Urinary bladder (tissue), 4 donors: ENCODE data around the gene AKIRIN1. TPM values are rescaled to one million over a fixed set of nuclear protein-coding genes. Genes with fewer than 3 reads are reported as not detected.
"Not testable (repeated sequence)": the region's sequence is repeated elsewhere in the genome, so short reads cannot be mapped to it uniquely, and the experiment has no call there.

Experiments
- DNase-seq: peaks from one replicate; pipeline ENCODE4 v3.0.0-alpha.2; 2015; ENCODE audit errors: extremely low spot score
- H3K27ac ChIP-seq: one replicate; pipeline ENCODE4 v1.5.1; 2013; ENCODE audit warnings: low read depth, mild to moderate bottlenecking, moderate library complexity
- H3K36me3 ChIP-seq: one replicate; pipeline ENCODE4 v1.6.1; 2013; ENCODE audit warnings: mild to moderate bottlenecking, moderate library complexity; ENCODE audit not compliant: insufficient read depth
- H3K4me1 ChIP-seq: one replicate; pipeline ENCODE4 v1.6.1; 2013; ENCODE audit warnings: mild to moderate bottlenecking, moderate library complexity; ENCODE audit not compliant: insufficient read depth
- H3K4me3 ChIP-seq: one replicate; pipeline ENCODE4 v1.5.1; 2013; ENCODE audit warnings: low read depth, low read length
- WGBS: extraction: QIAGEN DNeasy Blood & Tissue Kit; methylation state at CpG from one replicate; pipeline ENCODE4 v1.1.7; 2013; 5-methylcytosine and 5-hydroxymethylcytosine counted together
- polyA plus RNA-seq: library from polyadenylated mRNA; stranded (reverse); fragments of 200-250 nt; gene quantifications from one replicate; pipeline ENCODE4 v1.2.3, GENCODE V29; 2013
- small RNA-seq: library from RNA; depleted of rRNA; stranded (forward); fragments of <200 nt; gene quantifications from one replicate; pipeline ENCODE3, GENCODE V24; 2014
- total RNA-seq: library from RNA; depleted of rRNA; stranded (reverse); fragments of >200 nt; gene quantifications from one replicate; pipeline ENCODE4 v1.2.3, GENCODE V29; 2014
- donor health status: healthy with polysubstance abuse.
- donor health status: healthy.

The AKIRIN1 gene
- total and polyA plus RNA-seq, 2 donors = 35.2 to 39.1 TPM

DNA sequence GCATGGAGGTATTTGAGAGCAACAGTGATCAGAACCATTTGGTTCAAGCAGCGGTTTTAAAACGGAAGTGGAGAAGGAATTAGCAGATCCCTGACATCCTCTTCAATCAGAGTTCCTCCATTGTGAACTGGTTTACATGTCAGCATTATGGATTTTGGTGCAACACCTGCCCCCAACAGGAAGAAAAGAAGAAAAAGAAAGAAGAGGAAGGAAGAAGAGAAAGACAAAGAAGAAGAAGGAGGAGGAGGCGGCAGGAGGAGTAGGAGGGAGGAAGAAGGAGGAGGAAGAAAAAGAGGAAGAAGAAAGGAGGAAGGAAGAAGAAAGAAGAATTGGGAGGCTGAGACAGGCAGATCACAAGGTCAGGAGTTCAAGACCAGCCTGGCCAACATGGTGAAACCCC is 52.4 kb downstream of the AKIRIN1 start:
- no peak overlapping the region for H3K27ac ChIP-seq
- 91% methylated on average over 3 of the region's 3 CpGs for WGBS
- no peaks in the 10 kb centered on the region for H3K36me3 ChIP-seq
- DNase-seq = no peak
- no peaks in the 10 kb centered on the region for H3K4me1 ChIP-seq
- H3K4me3 ChIP-seq = no peak overlapping the region

DNA sequence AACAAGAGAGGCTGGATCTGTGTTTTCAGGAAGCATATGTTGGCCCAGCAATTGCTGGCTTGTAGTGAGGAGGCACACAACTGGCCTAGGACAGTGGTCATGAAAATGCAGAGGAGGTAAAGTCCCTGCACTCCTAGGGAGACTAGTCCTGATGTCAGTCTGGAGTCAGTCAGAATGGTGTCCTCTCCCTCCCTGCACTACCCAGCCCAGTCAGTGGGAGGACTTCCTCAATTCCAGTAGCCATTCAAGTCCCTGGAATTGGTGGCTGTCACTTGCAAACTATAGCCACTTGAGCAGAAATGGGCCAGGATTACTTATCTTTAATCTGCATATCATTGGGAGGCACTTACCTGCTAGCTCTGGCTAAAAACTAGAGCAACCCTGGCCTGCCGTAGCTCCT is 53.7 kb downstream of the AKIRIN1 start:
- 87% methylated on average over 1 of the region's 1 CpG for WGBS
- Histone ChIP-seq H3K36me3 (no peaks in the 10 kb centered on the region), H3K4me1 (no peaks in the 10 kb centered on the region), H3K27ac (no peak overlapping the region), H3K4me3 (no peak overlapping the region)
- DNase-seq = no peak

DNA sequence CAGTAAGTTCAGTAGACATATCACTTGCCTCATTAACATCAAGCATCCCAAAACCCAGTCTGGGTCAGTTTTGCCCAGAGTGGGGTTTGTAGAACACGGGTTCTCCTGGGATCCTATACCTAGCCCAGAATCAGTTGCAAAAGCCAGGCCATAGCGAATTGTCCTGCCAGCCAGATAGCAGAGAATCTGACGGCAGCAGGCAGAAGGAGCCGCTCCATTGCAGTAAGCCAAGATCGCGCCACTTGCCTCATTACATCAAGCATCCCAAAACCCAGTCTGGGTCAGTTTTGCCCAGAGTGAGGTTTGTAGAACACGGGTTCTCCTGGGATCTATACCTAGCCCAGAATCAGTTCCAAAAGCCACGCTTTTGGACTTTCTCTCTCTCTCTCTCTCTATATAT is 54.2 kb downstream of the AKIRIN1 start:
- no peak for DNase-seq
- H3K4me3 ChIP-seq = no peak overlapping the region
- WGBS = 80% methylated on average over 8 of the region's 8 CpGs
- no peaks in the 10 kb centered on the region for H3K36me3 ChIP-seq
- H3K4me1 ChIP-seq = no peaks in the 10 kb centered on the region
- no peak overlapping the region for H3K27ac ChIP-seq

DNA sequence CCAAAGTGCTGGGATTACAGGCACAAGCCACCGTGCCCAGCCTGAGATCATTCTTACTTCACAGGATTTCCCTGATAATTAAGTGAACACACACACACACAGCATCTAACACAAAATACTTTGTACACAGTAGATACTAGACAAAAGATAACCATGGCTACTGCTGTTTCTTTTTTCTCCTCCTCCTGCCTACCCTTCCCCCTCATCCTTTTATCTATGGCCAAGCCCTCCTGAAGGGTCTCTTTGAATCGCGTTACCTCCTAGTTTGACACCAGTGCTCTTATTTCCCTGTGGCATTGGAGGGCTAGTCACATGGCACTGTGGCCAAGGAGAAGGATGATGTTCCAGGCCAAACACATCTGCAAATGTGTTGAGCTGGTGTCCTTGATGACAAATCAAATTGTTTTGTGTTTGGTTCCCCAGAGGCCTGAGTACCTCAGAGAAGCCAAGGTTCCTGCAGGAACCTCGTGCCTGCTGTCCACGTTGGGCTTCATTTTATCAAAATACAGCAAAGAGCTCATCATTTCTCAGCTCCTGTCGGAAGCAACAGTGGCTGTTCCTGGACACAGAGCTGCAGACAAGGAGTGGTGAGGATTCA is 55.6 kb downstream of the AKIRIN1 start:
- DNase-seq = no peak
- Histone ChIP-seq H3K4me1 (no peaks in the 10 kb centered on the region), H3K27ac (no peak overlapping the region), H3K36me3 (no peaks in the 10 kb centered on the region), H3K4me3 (no peak overlapping the region)
- WGBS = 78% methylated on average over 6 of the region's 6 CpGs

DNA sequence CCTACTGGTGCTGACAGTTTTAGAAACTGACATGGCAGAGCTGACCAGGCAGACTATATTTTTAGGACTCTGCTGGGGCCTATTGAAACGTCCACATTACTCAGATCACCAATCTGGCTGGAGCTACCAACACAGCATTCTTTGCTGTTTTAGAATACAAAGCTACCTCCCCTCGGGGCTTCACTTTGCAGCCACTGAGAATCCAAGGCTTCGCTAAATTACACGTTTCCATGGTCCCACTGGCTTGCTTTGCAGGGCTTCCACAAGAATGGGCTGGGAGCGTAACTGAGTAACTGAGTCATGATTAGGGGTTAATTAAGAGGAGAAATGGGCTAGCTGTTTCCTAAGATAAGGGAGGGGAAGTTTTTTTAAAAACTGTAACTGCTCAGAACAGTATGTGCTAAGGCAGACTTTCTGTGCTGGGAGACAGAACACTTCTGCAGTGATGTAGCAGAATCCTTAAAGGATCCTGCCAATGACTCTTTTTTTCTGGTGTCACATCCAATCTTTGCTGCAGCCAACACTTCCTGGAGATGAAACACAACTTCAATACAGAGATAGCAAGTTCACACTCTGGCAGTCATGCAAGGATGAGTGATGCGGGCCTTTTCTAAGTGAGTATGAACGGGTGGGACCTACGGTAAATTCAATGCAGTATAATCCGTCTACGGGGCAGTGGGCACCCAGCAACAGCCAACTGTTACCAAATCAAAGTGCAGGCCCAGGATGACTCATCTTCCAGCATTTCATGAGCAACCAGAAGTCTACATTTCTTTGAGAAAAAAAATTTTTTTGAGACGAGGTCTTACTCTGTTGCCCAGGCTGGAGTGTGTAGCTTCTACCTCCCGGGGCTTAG is 56.5 kb downstream of the AKIRIN1 start:
- Histone ChIP-seq H3K4me3 (no peak overlapping the region), H3K4me1 (no peaks in the 10 kb centered on the region), H3K36me3 (no peaks in the 10 kb centered on the region), H3K27ac (no peak overlapping the region)
- no peak for DNase-seq
- 60% methylated on average over 12 of the region's 12 CpGs for WGBS

DNA sequence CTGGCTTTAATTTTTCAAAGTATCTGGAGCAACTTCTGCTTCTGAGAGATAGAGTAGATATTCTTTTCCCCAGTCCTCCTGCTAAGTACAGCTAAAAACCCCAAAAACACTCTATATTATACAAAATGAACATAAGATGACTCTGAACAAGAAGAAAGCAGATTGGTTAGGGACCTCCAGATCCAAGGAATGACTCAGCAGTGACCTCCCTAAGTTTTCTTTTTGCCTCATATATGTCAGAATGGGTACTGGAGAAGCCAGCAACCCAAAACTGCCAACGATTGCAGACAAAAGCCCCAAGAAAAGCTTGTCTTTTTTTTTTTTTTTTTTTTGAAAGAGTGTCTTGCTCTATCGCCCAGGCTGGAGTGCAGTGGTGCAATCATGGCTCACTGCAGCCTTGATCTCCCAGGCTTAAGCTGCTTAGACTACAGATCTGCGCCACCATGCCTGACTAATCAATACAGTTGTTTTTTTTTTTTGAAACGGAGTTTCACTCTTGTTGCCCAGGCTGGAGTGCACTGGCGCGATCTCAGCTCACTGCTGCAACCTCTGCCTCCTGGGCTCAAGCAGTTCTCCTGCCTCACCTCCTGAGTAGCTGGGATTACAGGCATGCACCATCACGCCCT is 57.8 kb downstream of the AKIRIN1 start:
- Histone ChIP-seq H3K27ac (no peak overlapping the region), H3K36me3 (no peaks in the 10 kb centered on the region), H3K4me3 (no peak overlapping the region), H3K4me1 (no peaks in the 10 kb centered on the region)
- WGBS = 82% methylated on average over 7 of the region's 7 CpGs
- no peak for DNase-seq

DNA sequence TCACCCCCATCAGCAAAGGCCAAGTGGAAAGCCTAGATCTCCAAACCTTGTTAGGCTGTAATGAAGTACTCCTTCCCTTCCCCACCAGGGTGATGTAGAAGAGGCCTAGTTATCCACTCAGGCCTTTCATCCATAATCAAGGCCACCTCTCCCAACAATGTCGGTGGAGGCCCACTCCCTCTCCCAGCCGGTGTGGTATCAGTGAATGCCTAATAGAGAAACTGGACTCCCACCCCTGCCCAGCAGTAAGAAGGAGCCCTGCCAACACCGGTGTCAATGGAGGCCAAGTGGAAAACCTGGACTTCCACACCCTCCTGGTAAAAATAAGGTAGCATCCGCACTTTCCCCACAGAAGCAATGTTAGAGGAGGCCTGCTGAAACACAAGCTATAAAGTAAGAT is 58.9 kb downstream of the AKIRIN1 start:
- 93% methylated on average over 4 of the region's 4 CpGs for WGBS
- H3K36me3 ChIP-seq = no peaks in the 10 kb centered on the region
- H3K4me3 ChIP-seq = no peak overlapping the region
- DNase-seq = no peak
- no peaks in the 10 kb centered on the region for H3K4me1 ChIP-seq
- H3K27ac ChIP-seq = no peak overlapping the region

DNA sequence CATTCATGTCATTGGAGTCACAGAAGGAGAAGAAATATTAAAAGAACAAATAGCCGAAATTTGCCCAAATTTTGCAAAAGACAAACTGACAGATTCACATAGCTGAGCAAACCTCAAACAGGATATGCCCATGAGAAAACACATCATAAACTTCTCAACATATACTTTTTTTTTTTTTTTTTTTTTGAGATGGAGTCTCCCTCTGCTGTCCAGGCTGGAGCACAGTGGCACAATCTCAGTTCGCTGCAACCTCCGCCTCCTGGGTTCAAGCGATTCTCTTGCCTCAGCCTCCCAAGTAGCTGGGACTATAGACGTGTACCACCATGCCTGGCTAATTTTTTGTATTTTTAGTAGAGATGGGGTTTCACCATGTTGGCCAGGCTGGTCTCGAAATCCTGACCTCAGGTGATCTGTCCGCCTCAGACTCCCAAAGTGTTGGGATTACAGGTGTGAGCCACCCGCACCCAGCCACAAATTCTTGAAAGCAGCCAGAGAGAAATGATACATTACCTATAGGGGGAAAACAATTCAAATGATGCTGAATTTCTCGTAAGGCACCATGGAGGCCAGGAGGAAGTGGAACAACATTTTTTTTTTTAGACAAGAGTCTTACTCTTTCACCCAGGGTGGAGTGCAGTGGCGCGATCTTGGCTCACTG is 60.2 kb downstream of the AKIRIN1 start:
- WGBS = 86% methylated on average over 11 of the region's 11 CpGs
- not testable (repeated sequence) for DNase-seq

DNA sequence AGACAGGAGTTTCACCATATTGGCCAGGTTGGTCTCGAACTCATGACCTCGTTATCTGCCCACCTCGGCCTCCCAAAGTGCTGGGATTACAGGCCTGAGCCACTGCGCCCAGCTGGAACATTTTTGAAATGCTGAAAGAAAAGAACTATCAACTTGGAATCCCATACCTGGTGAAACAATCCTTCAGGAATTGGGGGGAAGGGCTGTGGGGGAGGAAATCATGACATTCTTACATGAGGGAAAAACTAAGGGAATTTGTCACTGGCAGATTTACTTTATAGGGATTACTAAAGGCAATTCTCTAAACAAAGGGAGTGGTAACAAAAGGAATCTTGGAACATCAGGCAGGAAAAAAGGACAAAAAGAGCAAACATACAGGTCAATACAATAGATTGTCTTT is 60.9 kb downstream of the AKIRIN1 start:
- no peak overlapping the region for H3K4me3 ChIP-seq
- H3K4me1 ChIP-seq = no peaks in the 10 kb centered on the region
- H3K27ac ChIP-seq = no peak overlapping the region
- WGBS = 85% methylated on average over 4 of the region's 4 CpGs
- no peaks in the 10 kb centered on the region for H3K36me3 ChIP-seq
- DNase-seq = no peak

More for the DNA sequence above, 60.2 kb downstream of the AKIRIN1 start:
- not testable (repeated sequence) for H3K36me3 ChIP-seq, H3K4me3 ChIP-seq, H3K4me1 ChIP-seq, H3K27ac ChIP-seq

DNA sequence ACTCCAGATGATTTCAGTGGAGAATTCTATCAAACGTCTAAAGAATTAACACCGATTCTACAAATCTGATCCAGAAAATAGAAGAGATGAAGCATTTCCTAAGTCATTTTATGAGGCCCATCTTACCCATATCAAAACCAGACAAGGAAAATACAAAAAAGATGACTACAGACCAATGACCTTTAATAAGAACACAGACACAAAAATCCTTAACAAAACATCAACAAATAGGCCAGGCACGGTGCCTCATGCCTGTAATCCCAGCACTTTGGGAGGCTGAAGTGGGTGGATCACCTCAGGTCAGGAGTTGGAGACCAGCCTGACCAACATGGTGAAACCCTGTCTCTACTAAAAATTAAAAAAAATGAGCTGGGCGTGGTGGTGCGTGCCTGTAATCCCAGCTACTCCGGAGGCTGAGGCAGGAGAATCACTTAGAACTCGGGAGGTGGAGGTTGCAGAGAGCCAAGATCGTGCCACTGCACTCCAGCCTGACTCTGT is 64.2 kb downstream of the AKIRIN1 start:
- H3K36me3 ChIP-seq, H3K27ac ChIP-seq, DNase-seq, H3K4me1 ChIP-seq, H3K4me3 ChIP-seq: not testable (repeated sequence)
- 90% methylated on average over 8 of the region's 8 CpGs for WGBS

Small RNAs within 50 kb of the gene (small RNA-seq; reads per million reads assigned to genes)
- gene RF00019 = not detected

Other genes with a start within 250 kb of the AKIRIN1 start
- 29.2 TPM for gene RRAGC, start 131.5 kb upstream of the AKIRIN1 start, total RNA-seq
- gene RRAGC, start 131.5 kb upstream of the AKIRIN1 start, polyA plus RNA-seq = 25.3 TPM
- gene MYCBP, start 117.9 kb upstream of the AKIRIN1 start, total RNA-seq = 17.2 TPM
- 14.3 TPM for gene MYCBP, start 117.9 kb upstream of the AKIRIN1 start, polyA plus RNA-seq
- 0.16 TPM for gene GJA9, start 109.7 kb upstream of the AKIRIN1 start, total RNA-seq
- gene GJA9, start 109.7 kb upstream of the AKIRIN1 start, polyA plus RNA-seq = not detected
- 6.3 TPM for gene RHBDL2, start 49.4 kb upstream of the AKIRIN1 start, total RNA-seq
- gene RHBDL2, start 49.4 kb upstream of the AKIRIN1 start, polyA plus RNA-seq = 2.9 TPM
- gene NDUFS5, start 35.1 kb downstream of the AKIRIN1 start, total RNA-seq = 368 TPM
- gene NDUFS5, start 35.1 kb downstream of the AKIRIN1 start, polyA plus RNA-seq = 552 TPM
- 476 TPM for gene MACF1, start 213.4 kb downstream of the AKIRIN1 start, total RNA-seq
- 93.0 TPM for gene MACF1, start 213.4 kb downstream of the AKIRIN1 start, polyA plus RNA-seq